Heart right ventricle (tissue), 16 donors: ENCODE data around the gene PITPNM1. TPM values are rescaled to one million over a fixed set of nuclear protein-coding genes. Genes with fewer than 3 reads are reported as not detected.
A peak's percentile ranks its signal among the peaks of the same experiment; 100 is the strongest.
"Not testable (repeated sequence)": the region's sequence is repeated elsewhere in the genome, so short reads cannot be mapped to it uniquely, and the experiment has no call there.

Experiments
- ATAC-seq, 8 donors: fragments of 200-7000 bp; cut with Tn5 transposase; one replicate each; pipeline ENCODE4 v1.9.1; 2020; ENCODE audit warnings: mild to moderate bottlenecking in 8 of 8, moderate library complexity in 8 of 8, moderate number of reproducible peaks in 1 of 8
- DNase-seq, 2 donors: peaks; one replicate each; pipeline ENCODE4 v3.0.0-alpha.2; 2020
- H3K27ac ChIP-seq, 10 donors: fragments of 200-600 bp; sonication (generic) in 2 of 10; one replicate each; pipeline versions ENCODE4 v1.5.0 to v1.8.0; 2020 to 2022; ENCODE audit warnings: mild to moderate bottlenecking in 3 of 10
- H3K27me3 ChIP-seq, 7 donors: fragments of 200-600 bp; one replicate each; pipeline ENCODE4 v1.8.0; 2021 to 2022; ENCODE audit warnings: mild to moderate bottlenecking in 2 of 7
- H3K36me3 ChIP-seq, 9 donors: fragments of 200-600 bp; sonication (generic) in 1 of 9; one replicate each; pipeline versions ENCODE4 v1.5.0 to v1.8.0; 2020 to 2022; ENCODE audit warnings: mild to moderate bottlenecking in 2 of 9
- H3K4me1 ChIP-seq, 9 donors: fragments of 200-600 bp; sonication (generic) in 1 of 9; one replicate each; pipeline versions ENCODE4 v1.5.0 to v1.8.0; 2020 to 2022; ENCODE audit warnings: mild to moderate bottlenecking in 4 of 9
- H3K4me3 ChIP-seq, 10 donors: fragments of 200-600 bp; sonication (generic) in 2 of 10; one replicate each; pipeline versions ENCODE4 v1.5.0 to v1.8.0; 2020 to 2022; ENCODE audit warnings: mild to moderate bottlenecking in 7 of 10, moderate library complexity in 2 of 10
- H3K9me3 ChIP-seq, 11 donors: fragments of 200-600 bp in 10 of 11; sonication (generic) in 2 of 11; one replicate each; pipeline versions ENCODE4 v1.5.0 to v1.8.0; 2013 to 2022; ENCODE audit warnings: mild to moderate bottlenecking in 2 of 11, control low read depth in 1 of 11, moderate library complexity in 1 of 11
- CTCF ChIP-seq, 9 donors: fragments of 200-600 bp; sonication (generic) in 2 of 9; IDR thresholded peaks; one replicate each; pipeline versions ENCODE4 v1.5.0 to v1.8.0; 2021 to 2022; ENCODE audit warnings: antibody characterized with exemption in 9 of 9, mild to moderate bottlenecking in 5 of 9, moderate library complexity in 1 of 9
- WGBS, 2 donors: extraction: QIAGEN DNeasy Blood & Tissue Kit; methylation state at CpG; one replicate each; pipeline ENCODE4 v1.1.7; 2013; ENCODE audit warnings: inconsistent platforms in 1 of 2; 5-methylcytosine and 5-hydroxymethylcytosine counted together
- intact Hi-C, 10 donors: fragments of 100-400 bp; cut with DNase I; formaldehyde crosslinking; loops; one replicate each; pipeline versions ENCODE4 v1.11.1 to v1.14.2; 2022
- long read RNA-seq, 3 donors: library from polyadenylated mRNA; unstranded; transcript quantifications; one replicate each; pipeline ENCODE4 v2.0.0, GENCODE V29; 2020 to 2021
- polyA plus RNA-seq, 2 donors: library from polyadenylated mRNA; stranded (reverse); fragments of 200-250 nt; gene quantifications; one replicate each; pipeline ENCODE4 v1.2.3, GENCODE V29; 2013
- total RNA-seq, 10 donors: library from RNA; stranded (reverse); fragmentation: NEBNext Ultra II Directional in 3 of 10; extraction: Animal tissue kit (Norgen Biotek cat#: 25700) in 3 of 10; gene quantifications; one replicate each; pipeline versions ENCODE4 v1.2.1 to v1.2.4, GENCODE V29; 2021 to 2023
- donor health status: Arrhythmogenic right ventricular cardiomyopathy.
- donor health status: ischemic (EF 13 %, LVEDD 7.1; RV severe dilation, severe dysfunction).
- donor health status: healthy with polysubstance abuse.
- donor health status: DM: no; HTN: yes; CAD: no.
- donor health status: DM: no; HTN: no; CAD: no.
- donor health status: ischemic (EF 25% LVEDD 6.9; RV normal size, moderate dysfunction).
- donor health status: ischemic (EF 25% LVEDD 5.7; RV mildly dilated, moderate dysfunction).
- donor health status: healthy.
- donor health status: DM: yes; HTN: yes; CAD: no.
- donor health status: Ischemic cardiomyopathy.
- donor health status: ischemic (EF 35%, LVEDD 5.7; RV mildly dilated, moderate dysfunction).
- donor health status: nonischemic (EF 11% LVEDD 7.7; RV severe dilation, severe dysfunction).
- donor health status: DM: yes; HTN: yes; CAD: no.
- donor health status: PGD.
- donor health status: ischemic (EF 29% LVEDD 5.4; RV normal size, mild dysfunction).
- donor health status: nonischemic (EF 23%, LVEDD 6.1; RV moderate dilation, normal function).

PITPNM1 gene
- total RNA-seq, result 10 to 100 TPM; 21.3 to 68.9 (median 28.8) TPM
- 10 to 100 TPM; 24.9 to 40.1 TPM for polyA plus RNA-seq
- long read RNA-seq, donor 1, full-length matches to known transcripts, result 1 of 72 reads
- long read RNA-seq, donor 1, partial matches to known transcripts, result 58 of 72 reads
- long read RNA-seq, donor 1, other reads (novel, unspliced or antisense), result 13 of 72 reads
- long read RNA-seq, donor 2, full-length matches to known transcripts, result 2 of 86 reads
- long read RNA-seq, donor 2, partial matches to known transcripts, result 70 of 86 reads
- long read RNA-seq, donor 2, other reads (novel, unspliced or antisense), result 14 of 86 reads
- long read RNA-seq, donor 3, full-length matches to known transcripts, result 1 of 376 reads
- long read RNA-seq, donor 3, partial matches to known transcripts, result 322 of 376 reads
- long read RNA-seq, donor 3, other reads (novel, unspliced or antisense), result 53 of 376 reads

GRCh38 chr11:67504950-67505581 lies at the start of gene PITPNM1:
TSS of gene PITPNM1 (minus strand) at chr11:67505363. CDS start at chr11:67504180, 1,183 bp downstream.
- peak within 1 kb of the TSS; percentile 82 to 100 (median 98) for H3K27ac ChIP-seq
- 1 to 2% methylated on average over 46 to 56 of the region's 58 CpGs for whole genome bisulfite sequencing, 2 donors
- H3K36me3 ChIP-seq, result peaks cover 0 to 37% (median 8%) of the 10 kb centered on the region in 9 donors
- ATAC-seq, result peak; percentile 49 to 70 (median 58)
- intact Hi-C loops, result loop anchor here in 6 of 10 donors (1.0 to 10.0 kb wide), 10 partner anchors 36 to 153 kb away; partner anchors contain the start of genes PPP1CA (in 4 of the 6), TBC1D10C (in 4 of the 6), TMEM134 (in 3 of the 6) and GSTP1 (in 2 of the 6)
- H3K9me3 ChIP-seq, result no peaks in the 10 kb centered on the region
- peak; percentile 78 to 87 for DNase-seq
- H3K4me1 ChIP-seq, result peaks cover 17 to 53% (median 42%) of the 10 kb centered on the region in 9 donors
- H3K27me3 ChIP-seq, result no peaks in the 10 kb centered on the region
- peak within 1 kb of the TSS; percentile 60 to 96 (median 78) for H3K4me3 ChIP-seq
- no peak for TF ChIP-seq CTCF (IDR thresholded peaks at IDR 0.05)

- ATAC-seq, H3K4me1 ChIP-seq, H3K27ac ChIP-seq, intact Hi-C loops, H3K9me3 ChIP-seq, H3K27me3 ChIP-seq, H3K4me3 ChIP-seq, DNase-seq, H3K36me3 ChIP-seq: not testable (repeated sequence)
Measured at GRCh38 chr11:67551697-67552096, 46.5 kb upstream of the PITPNM1 start.

GRCh38 chr11:67551127-67551526 lies 46.0 kb upstream of the PITPNM1 start:
- H3K4me3 ChIP-seq, result no peak overlapping the region
- H3K27me3 ChIP-seq, result no peaks in the 10 kb centered on the region
- H3K9me3 ChIP-seq, result no peaks in the 10 kb centered on the region
- H3K36me3 ChIP-seq, result no peaks in the 10 kb centered on the region
- no peaks in the 10 kb centered on the region for H3K4me1 ChIP-seq
- no peak for TF ChIP-seq CTCF (IDR thresholded peaks at IDR 0.05)
- H3K27ac ChIP-seq, result no peak overlapping the region
- ATAC-seq (no peak), DNase-seq (no peak)
- intact Hi-C loops, result no loop called here

- Histone ChIP-seq H3K36me3 (no peaks in the 10 kb centered on the region), H3K4me3 (no peak overlapping the region), H3K9me3 (no peaks in the 10 kb centered on the region), H3K4me1 (peaks cover 0 to 15% (median 13%) of the 10 kb centered on the region in 9 donors), H3K27ac (no peak overlapping the region), H3K27me3 (no peaks in the 10 kb centered on the region)
- ATAC-seq (no peak), DNase-seq (no peak)
- WGBS, 2 donors, result 87 to 93% methylated on average over 9 of the region's 9 CpGs
- intact Hi-C loops, result no loop called here
- TF ChIP-seq CTCF (IDR thresholded peaks at IDR 0.05), result no peak
Measured at GRCh38 chr11:67548555-67549110, 43.5 kb upstream of the PITPNM1 start.

- H3K9me3 ChIP-seq, H3K27me3 ChIP-seq, H3K27ac ChIP-seq, DNase-seq, ATAC-seq, H3K36me3 ChIP-seq, H3K4me3 ChIP-seq, intact Hi-C loops: not testable (repeated sequence)
- H3K4me1 ChIP-seq, result peaks cover 0 to 15% (median 13%) of the 10 kb centered on the region in 9 donors
- WGBS, 2 donors, result 91 to 92% methylated on average over 4 of the region's 4 CpGs
Measured at GRCh38 chr11:67548112-67548511, 42.9 kb upstream of the PITPNM1 start.
